Thoracic aorta (tissue), 2 donors: ENCODE results near the gene KCNB1. TPM values are rescaled to one million over a fixed set of nuclear protein-coding genes. Genes with fewer than 3 reads are reported as not detected.

Experiments used
- ATAC-seq: fragments of 150-250 bp; one replicate; pipeline ENCODE4 v1.8.0; 2017; ENCODE audit warnings: low read depth; ENCODE audit not compliant: insufficient number of reproducible peaks, low FRiP score
- DNase-seq: peaks from one replicate; pipeline ENCODE4 v3.0.0-alpha.2; 2020; ENCODE audit warnings: low spot score
- H3K27ac ChIP-seq, 2 donors: fragments of 200-600 bp; sonication (generic); 1 replicate in 1 of 2; 2 replicates in 1 of 2; pipeline ENCODE4 v1.5.1; 2016; ENCODE audit warnings: mild to moderate bottlenecking in 2 of 2, moderate library complexity in 2 of 2
- H3K27me3 ChIP-seq: fragments of 200-600 bp; sonication (generic); replicated peaks from 2 replicates; pipeline ENCODE4 v1.6.0; 2016; ENCODE audit warnings: mild to moderate bottlenecking; ENCODE audit not compliant: insufficient read depth
- H3K36me3 ChIP-seq: fragments of 200-600 bp; sonication (generic); one replicate; pipeline ENCODE4 v1.5.1; 2016
- H3K4me1 ChIP-seq, 2 donors: fragments of 200-600 bp; sonication (generic); 1 replicate in 1 of 2; 2 replicates in 1 of 2; pipeline versions ENCODE4 v1.5.1 to v1.6.0; 2016; ENCODE audit warnings: low read depth in 2 of 2, mild to moderate bottlenecking in 1 of 2; ENCODE audit not compliant: control insufficient read depth in 1 of 2
- H3K4me3 ChIP-seq: fragments of 200-600 bp; sonication (generic); 2 replicates; pipeline ENCODE4 v1.5.1; 2016; ENCODE audit warnings: mild to moderate bottlenecking
- H3K9me3 ChIP-seq: fragments of 200-600 bp; sonication (generic); 2 replicates; pipeline ENCODE4 v1.5.1; 2016
- CTCF ChIP-seq: fragments of 200-600 bp; sonication (generic); IDR thresholded peaks from one replicate; pipeline ENCODE4 v1.5.1; 2019; ENCODE audit warnings: antibody characterized with exemption
- total RNA-seq, 2 donors: library from RNA; depleted of rRNA; stranded (reverse); fragments of >200 nt; gene quantifications; one replicate each; pipeline versions ENCODE4 v1.1.0 to v1.2.3, GENCODE V29; 2016

Gene KCNB1
- total RNA-seq, 2 donors from 2014 or later, result 1.4 to 2.3 TPM

- H3K27ac ChIP-seq, result no peak overlapping the region
Observed at GRCh38 chr20:49433333-49433732, 49.1 kb downstream of the KCNB1 start.

GRCh38 chr20:49432550-49432949, 49.9 kb downstream of the KCNB1 start:
- Histone ChIP-seq H3K27me3 (no peaks in the 10 kb centered on the region), H3K4me1 (peaks cover 0 to 6% of the 10 kb centered on the region in 2 donors), H3K9me3 (no peaks in the 10 kb centered on the region), H3K36me3 (no peaks in the 10 kb centered on the region), H3K4me3 (no peak overlapping the region), H3K27ac (no peak overlapping the region)
- TF ChIP-seq CTCF, result no peak
- ATAC-seq, result no peak
- no peak for DNase-seq

More at GRCh38 chr20:49433333-49433732, 49.1 kb downstream of the KCNB1 start:
- ATAC-seq, result no peak
- no peak for TF ChIP-seq CTCF
- H3K9me3 ChIP-seq, result no peaks in the 10 kb centered on the region
- no peaks in the 10 kb centered on the region for H3K36me3 ChIP-seq
- H3K4me3 ChIP-seq, result no peak overlapping the region
- H3K4me1 ChIP-seq, result no peaks in the 10 kb centered on the region
- DNase-seq, result no peak
- no peaks in the 10 kb centered on the region for H3K27me3 ChIP-seq

- no peak overlapping the region for H3K27ac ChIP-seq
- no peak for ATAC-seq
- no peak overlapping the region for H3K4me3 ChIP-seq
- DNase-seq, result no peak
- no peaks in the 10 kb centered on the region for H3K9me3 ChIP-seq
- no peak for TF ChIP-seq CTCF
- no peaks in the 10 kb centered on the region for H3K36me3 ChIP-seq
- H3K4me1 ChIP-seq, result peaks cover 0 to 9% of the 10 kb centered on the region in 2 donors
- H3K27me3 ChIP-seq, result no peaks in the 10 kb centered on the region
Observed at GRCh38 chr20:49431329-49431728, 51.1 kb downstream of the KCNB1 start.

- no peaks in the 10 kb centered on the region for H3K36me3 ChIP-seq
- DNase-seq (no peak), ATAC-seq (no peak)
- H3K27ac ChIP-seq, result no peak overlapping the region
- no peaks in the 10 kb centered on the region for H3K9me3 ChIP-seq
- no peak overlapping the region for H3K4me3 ChIP-seq
- peaks cover 0 to 9% of the 10 kb centered on the region in 2 donors for H3K4me1 ChIP-seq
- TF ChIP-seq CTCF, result no peak
- no peaks in the 10 kb centered on the region for H3K27me3 ChIP-seq
Observed at GRCh38 chr20:49430320-49430719, 52.1 kb downstream of the KCNB1 start.

- Histone ChIP-seq H3K4me1 (peaks cover 0 to 9% of the 10 kb centered on the region in 2 donors), H3K27me3 (no peaks in the 10 kb centered on the region), H3K27ac (no peak overlapping the region), H3K4me3 (no peak overlapping the region), H3K9me3 (no peaks in the 10 kb centered on the region), H3K36me3 (no peaks in the 10 kb centered on the region)
- no peak for DNase-seq
- ATAC-seq, result no peak
- TF ChIP-seq CTCF, result no peak
Observed at GRCh38 chr20:49427751-49428518, 54.5 kb downstream of the KCNB1 start.
